ENCODE data around the gene GLTPD2.

GLTPD2 gene

GRCh38 chr17:4800462-4801196, 11.9 kb downstream of the GLTPD2 start:
- Histone ChIP-seq H3K4me2 (ENCODE audit: low read depth, low read length, poor library complexity, severe bottlenecking) (no peak overlapping the region), H2AFZ (ENCODE audit: low read length) (no peak overlapping the region)
- TF ChIP-seq CTCF (conservative IDR thresholded peaks at IDR 0.05; ENCODE audit: low read length), result no peak
- TF ChIP-seq EZH2phosphoT487 (IDR thresholded peaks at IDR 0.05; ENCODE audit: borderline replicate concordance), result no peak

DNA sequence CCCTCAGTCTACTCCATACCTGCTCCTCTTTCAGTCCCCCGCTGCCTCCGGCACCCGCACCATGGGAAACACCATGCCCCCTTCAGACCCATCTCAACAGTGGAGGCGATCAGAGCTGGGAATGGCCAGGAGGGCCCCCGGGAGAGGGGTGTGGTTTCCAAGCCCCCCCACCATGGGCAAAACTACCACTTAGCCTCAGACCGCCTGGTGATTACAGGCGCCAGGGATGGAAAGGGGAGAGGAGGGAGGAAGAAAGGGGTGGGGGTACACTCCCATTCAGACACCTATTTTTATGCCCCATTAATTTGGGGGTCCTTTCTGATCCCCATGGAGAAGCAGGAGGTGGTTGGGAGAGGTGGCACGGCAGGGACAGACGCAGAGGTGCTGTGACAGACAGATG, 13.5 kb downstream of the GLTPD2 start, which contains the start of gene C17orf114:
Gene C17orf114 (minus strand): TSS at position 101 of the 400 bp plus-strand sequence.
- Histone ChIP-seq H3K27me3 (ENCODE audit: insufficient read depth, low read length, poor library complexity, severe bottlenecking) (peaks cover 8% of the 10 kb centered on the region), H3K9me2 (replicated peaks; ENCODE audit: low read depth, low read length) (no peaks in the 10 kb centered on the region), H3K79me2 (ENCODE audit: insufficient read depth, low read length) (peaks cover 11% of the 10 kb centered on the region; the same call in 1 of the 2 replicates), H3K9ac (ENCODE audit: low read depth, low read length, poor library complexity, severe bottlenecking) (no peak within 1 kb of the TSS), H3K4me2 (ENCODE audit: low read depth, low read length, poor library complexity, severe bottlenecking) (no peak within 1 kb of the TSS), H3K4me1 (ENCODE audit: insufficient read depth, low read length, poor library complexity, severe bottlenecking) (peaks cover 9% of the 10 kb centered on the region), H3K9me3 (ENCODE audit: insufficient read depth, low read depth, low read length) (no peaks in the 10 kb centered on the region), H3K4me3 (ENCODE audit: low read length, poor library complexity, severe bottlenecking) (no peak within 1 kb of the TSS), H4K20me1 (ENCODE audit: insufficient read depth, low read length, poor library complexity, severe bottlenecking) (no peaks in the 10 kb centered on the region), H3K36me3 (ENCODE audit: insufficient read depth, low read length) (peaks cover 6% of the 10 kb centered on the region; the same call in 1 of the 2 replicates), H2AFZ (ENCODE audit: low read length) (no peak within 1 kb of the TSS), H3F3A (ENCODE audit: low read depth) (no peaks in the 10 kb centered on the region; the same call in 1 of the 2 replicates)
- TF ChIP-seq EZH2phosphoT487 (IDR thresholded peaks at IDR 0.05; ENCODE audit: borderline replicate concordance) (no peak), CTCF (conservative IDR thresholded peaks at IDR 0.05; ENCODE audit: low read length) (no peak)

More at GRCh38 chr17:4800462-4801196, 11.9 kb downstream of the GLTPD2 start:
- Histone ChIP-seq H3K9me2 (replicated peaks; ENCODE audit: low read depth, low read length) (no peaks in the 10 kb centered on the region), H3K9ac (ENCODE audit: low read depth, low read length, poor library complexity, severe bottlenecking) (no peak overlapping the region), H3K27me3 (ENCODE audit: insufficient read depth, low read length, poor library complexity, severe bottlenecking) (no peaks in the 10 kb centered on the region), H3K4me3 (ENCODE audit: low read length, poor library complexity, severe bottlenecking) (no peak overlapping the region), H3K4me1 (ENCODE audit: insufficient read depth, low read length, poor library complexity, severe bottlenecking) (peaks cover 9% of the 10 kb centered on the region), H3F3A (ENCODE audit: low read depth) (no peaks in the 10 kb centered on the region; the same call in 1 of the 2 replicates), H4K20me1 (ENCODE audit: insufficient read depth, low read length, poor library complexity, severe bottlenecking) (no peaks in the 10 kb centered on the region), H3K9me3 (ENCODE audit: insufficient read depth, low read depth, low read length) (no peaks in the 10 kb centered on the region), H3K36me3 (ENCODE audit: insufficient read depth, low read length) (peaks cover 6% of the 10 kb centered on the region; the same call in 1 of the 2 replicates), H3K79me2 (ENCODE audit: insufficient read depth, low read length) (peaks cover 22% of the 10 kb centered on the region)

- Histone ChIP-seq H3K9me2 (replicated peaks; ENCODE audit: low read depth, low read length) (no peaks in the 10 kb centered on the region), H3K36me3 (ENCODE audit: insufficient read depth, low read length) (no peaks in the 10 kb centered on the region), H3K79me2 (ENCODE audit: insufficient read depth, low read length) (no peaks in the 10 kb centered on the region), H3K27me3 (ENCODE audit: insufficient read depth, low read length, poor library complexity, severe bottlenecking) (peaks cover 17% of the 10 kb centered on the region), H3F3A (ENCODE audit: low read depth) (no peaks in the 10 kb centered on the region), H4K20me1 (ENCODE audit: insufficient read depth, low read length, poor library complexity, severe bottlenecking) (no peaks in the 10 kb centered on the region), H3K4me2 (ENCODE audit: low read depth, low read length, poor library complexity, severe bottlenecking) (peak overlapping the region; percentile 71), H2AFZ (ENCODE audit: low read length) (peak overlapping the region; percentile 81), H3K9ac (ENCODE audit: low read depth, low read length, poor library complexity, severe bottlenecking) (no peak overlapping the region), H3K4me1 (ENCODE audit: insufficient read depth, low read length, poor library complexity, severe bottlenecking) (peaks cover 4% of the 10 kb centered on the region), H3K4me3 (ENCODE audit: low read length, poor library complexity, severe bottlenecking) (peak overlapping the region; percentile 72), H3K9me3 (ENCODE audit: insufficient read depth, low read depth, low read length) (no peaks in the 10 kb centered on the region)
- TF ChIP-seq EZH2phosphoT487 (IDR thresholded peaks at IDR 0.05; ENCODE audit: borderline replicate concordance), result no peak
- no peak for TF ChIP-seq CTCF (conservative IDR thresholded peaks at IDR 0.05; ENCODE audit: low read length)
These were observed 17.7 kb downstream of the GLTPD2 start for GRCh38 chr17:4806456-4806776.
